HCT116 (cell line): ENCODE results near the gene TLCD2. TPM values are rescaled to one million over a fixed set of nuclear protein-coding genes. Genes with fewer than 3 reads are reported as not detected.
"Not testable (repeated sequence)": the region's sequence is repeated elsewhere in the genome, so short reads cannot be mapped to it uniquely, and the experiment has no call there.

Experiments used
- ATAC-seq: fragments of 200-7000 bp; cut with Tn5 transposase; 2 replicates; pipeline ENCODE4 v1.9.1; 2020; ENCODE audit warnings: mild to moderate bottlenecking, moderate library complexity
- BruUV-seq: library from RNA; stranded (reverse); fragments of 400-500 nt; replicated peaks from 2 replicates; lab custom pipeline; 2021; lab: Mats Ljungman, UMichigan
- CTCF ChIA-PET: fragments of 300-600 bp; sonication (Branson Sonifier 250); formaldehyde crosslinking; loops from one replicate; lab custom pipeline; 2021; ENCODE audit warnings: antibody characterized with exemption; lab: Charles Lee
- POLR2A ChIA-PET: fragments of 300-600, 350-600 bp; sonication (Branson Sonifier 250); formaldehyde crosslinking; loops from one replicate; lab custom pipeline; 2021; ENCODE audit warnings: antibody characterized with exemption; lab: Charles Lee
- RAD21 ChIA-PET, 2 experiments: fragments of 300-600 bp; sonication (Branson Sonifier 250); formaldehyde crosslinking; loops; one replicate each; lab custom pipeline; 2023; ENCODE audit warnings: low total read pairs in 2 of 2; ENCODE audit not compliant: uncharacterized antibody in 2 of 2, unreplicated experiment in 2 of 2, low non-redundant PET in 1 of 2; lab: Charles Lee
- DNase-seq: peaks from one replicate; pipeline ENCODE4 v3.0.0-alpha.2; 2010; ENCODE audit warnings: low read depth, low spot score
- H2AFZ ChIP-seq: fragments of 200-600 bp; shearing (Covaris generic), sonication (generic); 2 replicates; pipeline ENCODE4 v1.6.1; 2017; ENCODE audit warnings: low read depth, mixed run types, mixed read lengths, antibody characterized with exemption, low read length; ENCODE audit not compliant: poor library complexity, severe bottlenecking
- H3K27ac ChIP-seq: 2 replicates; pipeline ENCODE4 v1.5.1; 2012; ENCODE audit warnings: low read depth, low read length
- H3K27me3 ChIP-seq: fragments of 200-600 bp; sonication (generic); 2 replicates; pipeline ENCODE4 v1.6.1; 2016; ENCODE audit warnings: mixed run types, low read length, mixed read lengths; ENCODE audit not compliant: insufficient read depth
- H3K36me3 ChIP-seq, 2 experiments: fragments of 200-500 bp in 1 of 2; fragments of 200-600 bp in 1 of 2; sonication (Bioruptor generic) in 1 of 2; sonication (generic) in 1 of 2; 2 replicates each; pipeline versions ENCODE4 v1.5.1 to v1.6.1; 2014 to 2016; ENCODE audit warnings: low read length in 2 of 2, inconsistent platforms in 1 of 2, mixed read lengths in 1 of 2, mixed run types in 1 of 2; ENCODE audit not compliant: insufficient read depth in 2 of 2, control insufficient read depth in 1 of 2
- H3K4me1 ChIP-seq, 2 experiments: fragments of 200-600 bp in 1 of 2; sonication (generic) in 1 of 2; 2 replicates each; pipeline versions ENCODE4 v1.5.1 to v1.6.1; 2012 to 2017; ENCODE audit warnings: low read length in 2 of 2, inconsistent platforms in 1 of 2, mild to moderate bottlenecking in 1 of 2, mixed read lengths in 1 of 2, mixed run types in 1 of 2, moderate library complexity in 1 of 2; ENCODE audit not compliant: insufficient read depth in 2 of 2, control insufficient read depth in 1 of 2
- H3K4me2 ChIP-seq: fragments of 200-600 bp; sonication (generic); 2 replicates; pipeline ENCODE4 v1.6.1; 2017; ENCODE audit warnings: mixed run types, low read length, mixed read lengths
- H3K4me3 ChIP-seq, 2 experiments: fragments of 200-600 bp in 1 of 2; sonication (generic) in 1 of 2; replicated peaks in 1 of 2; 2 replicates each; pipeline ENCODE4 v1.5.1; 2011 to 2016; ENCODE audit warnings: low read length in 2 of 2, control low read depth in 1 of 2, low read depth in 1 of 2, mild to moderate bottlenecking in 1 of 2, mixed read lengths in 1 of 2, mixed run types in 1 of 2
- H3K79me2 ChIP-seq: fragments of 200-600 bp; sonication (generic); 2 replicates; pipeline ENCODE4 v1.6.1; 2017; ENCODE audit warnings: mild to moderate bottlenecking, mixed run types, low read length, moderate library complexity, mixed read lengths; ENCODE audit not compliant: insufficient read depth
- H3K9ac ChIP-seq: fragments of 200-600 bp; sonication (generic); 2 replicates; pipeline ENCODE4 v1.6.1; 2016; ENCODE audit warnings: low read length, mixed read lengths
- H3K9me2 ChIP-seq: fragments of 200-600 bp; sonication (generic), shearing (Covaris generic); 2 replicates; pipeline ENCODE4 v1.6.1; 2017; ENCODE audit warnings: mixed run types, mild to moderate bottlenecking, moderate library complexity; ENCODE audit not compliant: insufficient read depth
- H3K9me3 ChIP-seq, 2 experiments: fragments of 200-500 bp in 1 of 2; fragments of 200-600 bp in 1 of 2; sonication (Bioruptor generic) in 1 of 2; sonication (generic) in 1 of 2; 2 replicates each; pipeline ENCODE4 v1.6.1; 2014 to 2017; ENCODE audit warnings: low read length in 2 of 2, mixed read lengths in 2 of 2, inconsistent platforms in 1 of 2, low read depth in 1 of 2, mild to moderate bottlenecking in 1 of 2, mixed run types in 1 of 2, moderate library complexity in 1 of 2; ENCODE audit not compliant: control insufficient read depth in 1 of 2, insufficient read depth in 1 of 2
- H4K20me1 ChIP-seq: fragments of 200-600 bp; sonication (generic), shearing (Covaris generic); 2 replicates; pipeline ENCODE4 v1.6.1; 2017; ENCODE audit warnings: mixed run types, mild to moderate bottlenecking, moderate library complexity; ENCODE audit not compliant: insufficient read depth
- ATF3 ChIP-seq: IDR thresholded peaks from 2 replicates; pipeline ENCODE4 v1.6.1; 2012
- CEBPB ChIP-seq: IDR thresholded peaks from 2 replicates; pipeline ENCODE4 v1.6.1; 2012; ENCODE audit warnings: low read depth
- ELF1 ChIP-seq: IDR thresholded peaks from 2 replicates; pipeline ENCODE4 v1.6.1; 2012; ENCODE audit warnings: low read depth, borderline replicate concordance
- EZH2 ChIP-seq: fragments of 200-600 bp; sonication (generic); IDR thresholded peaks from 2 replicates; pipeline ENCODE4 v1.6.1; 2017; ENCODE audit warnings: antibody characterized with exemption, mixed run types
- EZH2phosphoT487 ChIP-seq: fragments of 200-600 bp; IDR thresholded peaks from 2 replicates; pipeline ENCODE4 v1.6.1; 2018; ENCODE audit warnings: antibody characterized with exemption, borderline replicate concordance
- MAX ChIP-seq: IDR thresholded peaks from 2 replicates; pipeline ENCODE4 v1.6.1; 2012
- POLR2A ChIP-seq: IDR thresholded peaks from 2 replicates; pipeline ENCODE4 v1.7.0; 2011; ENCODE audit warnings: borderline replicate concordance; ENCODE audit not compliant: insufficient read depth, insufficient read length; ENCODE audit errors: extremely low read depth
- POLR2AphosphoS5 ChIP-seq: IDR thresholded peaks from 2 replicates; pipeline ENCODE4 v1.6.1; 2011; ENCODE audit warnings: mild to moderate bottlenecking, low read depth, low read length, moderate library complexity
- RAD21 ChIP-seq: IDR thresholded peaks from 2 replicates; pipeline ENCODE4 v1.6.1; 2012; ENCODE audit warnings: low read depth, mild to moderate bottlenecking
- REST ChIP-seq: IDR thresholded peaks from 2 replicates; pipeline ENCODE4 v1.6.1; 2012; ENCODE audit warnings: low read depth
- SIN3A ChIP-seq: IDR thresholded peaks from 2 replicates; pipeline ENCODE4 v1.6.1; 2012; ENCODE audit warnings: low read depth
- SP1 ChIP-seq: IDR thresholded peaks from 2 replicates; pipeline ENCODE4 v1.6.1; 2012; ENCODE audit warnings: low read depth
- SRF ChIP-seq: IDR thresholded peaks from 2 replicates; pipeline ENCODE4 v1.6.1; 2012; ENCODE audit warnings: low read depth
- TCF7L2 ChIP-seq: IDR thresholded peaks from 2 replicates; pipeline ENCODE4 v1.7.0; 2011; ENCODE audit warnings: borderline replicate concordance, inconsistent platforms; ENCODE audit not compliant: insufficient read depth, insufficient read length; ENCODE audit errors: extremely low read depth
- YY1 ChIP-seq: IDR thresholded peaks from 2 replicates; pipeline ENCODE4 v1.6.1; 2011; ENCODE audit warnings: low read length, low read depth, moderate library complexity, mild to moderate bottlenecking; ENCODE audit not compliant: insufficient replicate concordance; ENCODE audit errors: extremely low read depth
- ZNF274 ChIP-seq: fragments of 200-500 bp; sonication (Bioruptor generic); IDR thresholded peaks from 2 replicates; pipeline ENCODE4 v1.6.1; 2014; ENCODE audit warnings: mild to moderate bottlenecking, low read depth, low read length, inconsistent platforms
- intact Hi-C: fragments of 100-400 bp; cut with micrococcal nuclease; formaldehyde crosslinking; loops from 2 replicates; pipeline ENCODE4 v1.10.0; 2022
- total RNA-seq: library from RNA; stranded (reverse); gene quantifications from one replicate; pipeline ENCODE4 v1.2.1, GENCODE V29; 2021; ENCODE audit not compliant: unreplicated experiment

Gene TLCD2
- total RNA-seq, 1 experiment from 2014 or later: 1.8 TPM

- Histone ChIP-seq H3K27me3 (no peaks in the 10 kb centered on the region), H3K79me2 (no peaks in the 10 kb centered on the region), H3K36me3 (peaks cover 57 to 73% of the 10 kb centered on the region in 2 experiments), H3K4me1 (peaks cover 8 to 26% of the 10 kb centered on the region in 2 experiments), H4K20me1 (no peaks in the 10 kb centered on the region), H3K9me3 (no peaks in the 10 kb centered on the region), H3K4me3 (no peak overlapping the region), H3K9ac (no peak overlapping the region), H3K4me2 (no peak overlapping the region), H2AFZ (no peak overlapping the region), H3K27ac (no peak overlapping the region), H3K9me2 (no peaks in the 10 kb centered on the region)
- ChIA-PET RAD21 (no interaction called here), POLR2A (no interaction called here), CTCF (no interaction called here)
- intact Hi-C loops: no loop called here
- no peak for ATAC-seq
- BruUV-seq: no TSS peak
- TF ChIP-seq ATF3: no peak
- no peak for TF ChIP-seq ZNF274
- TF ChIP-seq POLR2AphosphoS5: no peak
- no peak for TF ChIP-seq CEBPB
- no peak for TF ChIP-seq MAX
- no peak for TF ChIP-seq SRF
- no peak for TF ChIP-seq EZH2phosphoT487
- TF ChIP-seq RAD21: no peak
- TF ChIP-seq SP1: no peak
- no peak for TF ChIP-seq YY1
- TF ChIP-seq SIN3A: no peak
- TF ChIP-seq ELF1: no peak
- no peak for TF ChIP-seq EZH2
- TF ChIP-seq REST: no peak
- no peak for TF ChIP-seq POLR2A
- no peak for TF ChIP-seq TCF7L2
- no peak for DNase-seq
These were observed 56.4 kb downstream of the TLCD2 start for GRCh38 chr17:1653735-1654134.

GRCh38 chr17:1652794-1653193, 57.4 kb downstream of the TLCD2 start:
- peaks cover 47 to 63% of the 10 kb centered on the region in 2 experiments for H3K36me3 ChIP-seq
- H3K9me2 ChIP-seq, H3K9ac ChIP-seq, H2AFZ ChIP-seq, H4K20me1 ChIP-seq, DNase-seq, ATAC-seq, CTCF ChIA-PET, H3K79me2 ChIP-seq, H3K9me3 ChIP-seq, POLR2A ChIA-PET, H3K27ac ChIP-seq, RAD21 ChIA-PET, H3K27me3 ChIP-seq, intact Hi-C loops, BruUV-seq, H3K4me3 ChIP-seq, H3K4me2 ChIP-seq: not testable (repeated sequence)
- peaks cover 12 to 35% of the 10 kb centered on the region in 2 experiments for H3K4me1 ChIP-seq
